GM18508 (cell line): ENCODE measurements around the gene ERC2.

Experiments
- ATAC-seq: cut with Tn5 transposase; IDR thresholded peaks from one replicate; pipeline ENCODE4 v1.9.1; 2021; ENCODE audit warnings: moderate number of reproducible peaks; ENCODE audit not compliant: insufficient read depth, unreplicated experiment

The ERC2 gene

GRCh38 chr3:56133423-56133822 lies 334.8 kb downstream of the ERC2 start:
- no peak for ATAC-seq

GRCh38 chr3:56132762-56133161 lies 335.5 kb downstream of the ERC2 start:
- no peak for ATAC-seq

- ATAC-seq, result no peak
These were observed 336.2 kb downstream of the ERC2 start for GRCh38 chr3:56131974-56132590.

- ATAC-seq, result no peak
These were observed 338.2 kb downstream of the ERC2 start for GRCh38 chr3:56130036-56130435.

GRCh38 chr3:56126632-56127031 lies 341.6 kb downstream of the ERC2 start:
- no peak for ATAC-seq

GRCh38 chr3:56125358-56126005 lies 342.8 kb downstream of the ERC2 start:
- no peak for ATAC-seq

GRCh38 chr3:56124546-56124945 lies 343.7 kb downstream of the ERC2 start:
- ATAC-seq, result no peak

GRCh38 chr3:56123487-56123886 lies 344.8 kb downstream of the ERC2 start:
- ATAC-seq, result no peak

GRCh38 chr3:56122911-56123310 lies 345.4 kb downstream of the ERC2 start:
- ATAC-seq, result no peak

- no peak for ATAC-seq
These were observed 346.6 kb downstream of the ERC2 start for GRCh38 chr3:56121716-56122115.

GRCh38 chr3:56119575-56120349 lies 348.5 kb downstream of the ERC2 start:
- no peak for ATAC-seq

GRCh38 chr3:56118968-56119367 lies 349.3 kb downstream of the ERC2 start:
- ATAC-seq, result no peak

- no peak for ATAC-seq
These were observed 352.6 kb downstream of the ERC2 start for GRCh38 chr3:56115698-56116097.

GRCh38 chr3:56115199-56115598 lies 353.1 kb downstream of the ERC2 start:
- no peak for ATAC-seq

- no peak for ATAC-seq
These were observed 354.4 kb downstream of the ERC2 start for GRCh38 chr3:56113908-56114307.

GRCh38 chr3:56113231-56113630 lies 355.0 kb downstream of the ERC2 start:
- ATAC-seq, result no peak

GRCh38 chr3:56111606-56112304 lies 356.5 kb downstream of the ERC2 start:
- ATAC-seq, result no peak

GRCh38 chr3:56110886-56111285 lies 357.4 kb downstream of the ERC2 start:
- ATAC-seq, result no peak

GRCh38 chr3:56107157-56107556 lies 361.1 kb downstream of the ERC2 start:
- no peak for ATAC-seq

GRCh38 chr3:56102032-56102431 lies 366.2 kb downstream of the ERC2 start:
- ATAC-seq, result no peak

GRCh38 chr3:56101576-56101975 lies 366.7 kb downstream of the ERC2 start:
- ATAC-seq, result no peak
